SJSA1 (cell line): ENCODE results near the gene CUTA. TPM values are rescaled to one million over a fixed set of nuclear protein-coding genes. Genes with fewer than 3 reads are reported as not detected.

Experiments
- DNase-seq, 2 experiments: peaks; one replicate each; pipeline ENCODE4 v3.0.0-alpha.2; 2015 to 2020; ENCODE audit warnings: low spot score in 2 of 2, low read depth in 1 of 2
- H3K27ac ChIP-seq: fragments of 250-450 bp; sonication (Bioruptor Pico); 2 replicates; pipeline ENCODE4 v1.5.1; 2020; ENCODE audit warnings: mild to moderate bottlenecking, moderate library complexity
- H3K27me3 ChIP-seq: fragments of 250-450 bp; sonication (Bioruptor Pico); replicated peaks from 2 replicates; pipeline ENCODE4 v1.5.1; 2020; ENCODE audit warnings: mild to moderate bottlenecking, moderate library complexity
- H3K36me3 ChIP-seq: fragments of 250-450 bp; sonication (Bioruptor Pico); 2 replicates; pipeline ENCODE4 v1.5.1; 2020; ENCODE audit warnings: mild to moderate bottlenecking
- H3K4me1 ChIP-seq: fragments of 250-450 bp; sonication (Bioruptor Pico); replicated peaks from 2 replicates; pipeline ENCODE4 v1.6.1; 2021; ENCODE audit warnings: mild to moderate bottlenecking
- H3K4me3 ChIP-seq: fragments of 250-450 bp; sonication (Bioruptor Pico); 2 replicates; pipeline ENCODE4 v1.5.1; 2020; ENCODE audit warnings: mild to moderate bottlenecking
- H3K9me3 ChIP-seq: fragments of 250-450 bp; sonication (Bioruptor Pico); replicated peaks from 2 replicates; pipeline ENCODE4 v1.5.1; 2020; ENCODE audit warnings: mild to moderate bottlenecking
- total RNA-seq: library from RNA; depleted of rRNA; stranded (reverse); fragments of >200 nt; shearing (Covaris generic); gene quantifications from 2 replicates; pipeline ENCODE4 v1.2.3, GENCODE V29; 2014

The CUTA gene
- total RNA-seq, 1 experiment from 2014 or later = 201 TPM

- H3K9me3 ChIP-seq = no peaks in the 10 kb centered on the region; the same call in 1 of the 2 replicates
- no peaks in the 10 kb centered on the region for H3K27me3 ChIP-seq
- H3K27ac ChIP-seq = peak overlapping the region; percentile 58
- H3K36me3 ChIP-seq = no peaks in the 10 kb centered on the region
- H3K4me1 ChIP-seq = peaks cover 25% of the 10 kb centered on the region
- no peak for DNase-seq
- peak overlapping the region; percentile 39 for H3K4me3 ChIP-seq
These were observed 7.2 kb upstream of the CUTA start for GRCh38 chr6:33424855-33425667.

- H3K27me3 ChIP-seq = no peaks in the 10 kb centered on the region
- H3K4me1 ChIP-seq = peaks cover 36% of the 10 kb centered on the region
- no peaks in the 10 kb centered on the region; the same call in 1 of the 2 replicates for H3K9me3 ChIP-seq
- H3K27ac ChIP-seq = no peak overlapping the region
- no peak overlapping the region for H3K4me3 ChIP-seq
- H3K36me3 ChIP-seq = no peaks in the 10 kb centered on the region
- DNase-seq = no peak
These were observed 5.9 kb upstream of the CUTA start for GRCh38 chr6:33423777-33424176.

- Histone ChIP-seq H3K36me3 (peaks cover 6% of the 10 kb centered on the region), H3K9me3 (no peaks in the 10 kb centered on the region; the same call in 1 of the 2 replicates), H3K4me3 (no peak overlapping the region), H3K27ac (no peak overlapping the region), H3K27me3 (no peaks in the 10 kb centered on the region), H3K4me1 (peaks cover 37% of the 10 kb centered on the region)
- DNase-seq = no peak
These were observed 3.4 kb upstream of the CUTA start for GRCh38 chr6:33421344-33421643.

- no peak overlapping the region for H3K4me3 ChIP-seq
- peak in 1 of 2 experiments; percentile 36 for DNase-seq
- H3K27me3 ChIP-seq = no peaks in the 10 kb centered on the region
- no peak overlapping the region for H3K27ac ChIP-seq
- peaks cover 40% of the 10 kb centered on the region for H3K4me1 ChIP-seq
- no peaks in the 10 kb centered on the region; the same call in 1 of the 2 replicates for H3K9me3 ChIP-seq
- peaks cover 11% of the 10 kb centered on the region for H3K36me3 ChIP-seq
These were observed 2.8 kb upstream of the CUTA start for GRCh38 chr6:33420491-33421343.

- peaks cover 38% of the 10 kb centered on the region for H3K4me1 ChIP-seq
- H3K27ac ChIP-seq = peak within 1 kb of the TSS; percentile 77
- no peaks in the 10 kb centered on the region; the same call in 1 of the 2 replicates for H3K9me3 ChIP-seq
- peaks cover 19% of the 10 kb centered on the region for H3K36me3 ChIP-seq
- no peaks in the 10 kb centered on the region for H3K27me3 ChIP-seq
- DNase-seq = peak in 1 of 2 experiments; percentile 57
- peak within 1 kb of the TSS; percentile 19; the same call in 1 of the 2 replicates for H3K4me3 ChIP-seq
These were observed 1.9 kb upstream of the CUTA start, which contains the start of gene SYNGAP1 for GRCh38 chr6:33419580-33420490. Gene SYNGAP1, plus strand, starts transcription at chr6:33420065. Its CDS starts 200 bp downstream, at chr6:33420265.

GRCh38 chr6:33418690-33419291 lies 884 bp upstream of the CUTA start:
- peak overlapping the region; percentile 52 for H3K4me3 ChIP-seq
- no peaks in the 10 kb centered on the region; the same call in 1 of the 2 replicates for H3K9me3 ChIP-seq
- no peaks in the 10 kb centered on the region for H3K27me3 ChIP-seq
- DNase-seq = peak in 1 of 2 experiments; percentile 42
- H3K4me1 ChIP-seq = peaks cover 33% of the 10 kb centered on the region
- peaks cover 27% of the 10 kb centered on the region for H3K36me3 ChIP-seq
- H3K27ac ChIP-seq = peak overlapping the region; percentile 77

GRCh38 chr6:33417128-33417902 lies 592 bp downstream of the CUTA start:
- no peaks in the 10 kb centered on the region for H3K27me3 ChIP-seq
- H3K36me3 ChIP-seq = peaks cover 42% of the 10 kb centered on the region
- H3K27ac ChIP-seq = peak overlapping the region; percentile 78
- H3K4me3 ChIP-seq = peak overlapping the region; percentile 52
- no peaks in the 10 kb centered on the region; the same call in 1 of the 2 replicates for H3K9me3 ChIP-seq
- DNase-seq = peak; percentile 75 to 77
- H3K4me1 ChIP-seq = peaks cover 33% of the 10 kb centered on the region

GRCh38 chr6:33416386-33417127 lies 1.4 kb downstream of the CUTA start:
- DNase-seq = peak in 1 of 2 experiments; percentile 21
- H3K36me3 ChIP-seq = peaks cover 44% of the 10 kb centered on the region
- H3K27me3 ChIP-seq = no peaks in the 10 kb centered on the region
- H3K4me3 ChIP-seq = peak overlapping the region; percentile 52
- peak overlapping the region; percentile 78 for H3K27ac ChIP-seq
- peaks cover 36% of the 10 kb centered on the region for H3K4me1 ChIP-seq
- H3K9me3 ChIP-seq = no peaks in the 10 kb centered on the region; the same call in 1 of the 2 replicates

- DNase-seq = no peak
- Histone ChIP-seq H3K4me3 (no peak overlapping the region), H3K36me3 (peaks cover 44% of the 10 kb centered on the region), H3K4me1 (peaks cover 39% of the 10 kb centered on the region), H3K27me3 (no peaks in the 10 kb centered on the region), H3K9me3 (no peaks in the 10 kb centered on the region; the same call in 1 of the 2 replicates), H3K27ac (no peak overlapping the region)
These were observed 2.1 kb downstream of the CUTA start for GRCh38 chr6:33415831-33416230.

GRCh38 chr6:33414592-33415271 lies 3.2 kb downstream of the CUTA start:
- H3K27me3 ChIP-seq = no peaks in the 10 kb centered on the region
- no peak overlapping the region for H3K27ac ChIP-seq
- no peaks in the 10 kb centered on the region; the same call in 1 of the 2 replicates for H3K9me3 ChIP-seq
- peaks cover 42% of the 10 kb centered on the region for H3K4me1 ChIP-seq
- peaks cover 49% of the 10 kb centered on the region for H3K36me3 ChIP-seq
- no peak overlapping the region for H3K4me3 ChIP-seq
- DNase-seq = no peak
